GM23248 (cell line): ENCODE data around the gene HADHB.

Source experiments
- EZH2 ChIP-seq: fragments of 200-600 bp; sonication (generic); IDR thresholded peaks from 2 replicates; pipeline ENCODE4 v1.6.1; 2018; ENCODE audit warnings: antibody characterized with exemption, mild to moderate bottlenecking; ENCODE audit not compliant: insufficient read depth, poor library complexity, severe bottlenecking
- EZH2phosphoT487 ChIP-seq: fragments of 200-600 bp; sonication (generic); IDR thresholded peaks from 2 replicates; pipeline ENCODE4 v1.6.1; 2018; ENCODE audit warnings: antibody characterized with exemption, moderate library complexity, mild to moderate bottlenecking, low read depth; ENCODE audit not compliant: insufficient read depth

DNA sequence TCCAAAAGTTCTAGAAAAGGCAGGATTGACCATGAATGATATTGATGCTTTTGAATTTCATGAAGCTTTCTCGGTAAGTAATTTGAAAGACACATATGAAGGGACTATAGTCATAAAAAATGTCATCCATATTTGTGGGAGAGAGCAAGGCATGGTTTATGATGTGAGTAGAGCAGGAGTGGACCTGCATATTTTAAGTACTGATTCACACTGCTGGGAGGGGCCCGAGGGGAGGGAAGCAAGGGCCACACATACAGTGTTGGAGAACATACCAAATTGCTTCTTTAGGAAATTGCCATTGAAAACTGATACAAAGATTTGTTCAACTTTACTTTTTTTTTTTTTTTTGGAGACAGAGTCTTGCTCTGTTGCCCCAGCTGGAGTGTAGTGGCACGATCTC is 39.4 kb downstream of the HADHB start:
- TF ChIP-seq EZH2 (no peak), EZH2phosphoT487 (no peak)
